GM23248 (cell line): ENCODE data around the gene ESAM. TPM values are rescaled to one million over a fixed set of nuclear protein-coding genes. Genes with fewer than 3 reads are reported as not detected.
A peak's percentile ranks its signal among the peaks of the same experiment; 100 is the strongest.

ENCODE experiments used
- DNase-seq: peaks from one replicate; pipeline ENCODE4 v3.0.0-alpha.2; 2015
- H2AFZ ChIP-seq: fragments of 200-600 bp; sonication (generic); 2 replicates; pipeline ENCODE4 v1.6.1; 2016; ENCODE audit warnings: antibody characterized with exemption
- H3F3A ChIP-seq: fragments of 200-600 bp; sonication (generic); 2 replicates; pipeline ENCODE4 v1.6.1; 2016; ENCODE audit warnings: mild to moderate bottlenecking, antibody characterized with exemption, mixed run types; ENCODE audit not compliant: insufficient read depth
- H3K27ac ChIP-seq: fragments of 200-600 bp; sonication (generic); 2 replicates; pipeline ENCODE4 v1.5.1; 2016; ENCODE audit warnings: mild to moderate bottlenecking
- H3K27me3 ChIP-seq: fragments of 200-600 bp; sonication (generic); replicated peaks from 2 replicates; pipeline ENCODE4 v1.6.1; 2016; ENCODE audit warnings: mild to moderate bottlenecking; ENCODE audit not compliant: insufficient read depth
- H3K36me3 ChIP-seq: fragments of 200-600 bp; sonication (generic); 2 replicates; pipeline ENCODE4 v1.6.1; 2016; ENCODE audit warnings: low read depth, mild to moderate bottlenecking
- H3K4me1 ChIP-seq: fragments of 200-600 bp; sonication (generic); 2 replicates; pipeline ENCODE4 v1.6.1; 2016; ENCODE audit warnings: mild to moderate bottlenecking; ENCODE audit not compliant: insufficient read depth
- H3K4me2 ChIP-seq: fragments of 200-600 bp; sonication (generic); one replicate; pipeline ENCODE4 v1.6.1; 2016; ENCODE audit warnings: mild to moderate bottlenecking; ENCODE audit not compliant: unreplicated experiment
- H3K4me3 ChIP-seq: fragments of 200-600 bp; sonication (generic); 2 replicates; pipeline ENCODE4 v1.5.1; 2016; ENCODE audit warnings: mild to moderate bottlenecking
- H3K79me2 ChIP-seq: fragments of 200-600 bp; sonication (generic); 2 replicates; pipeline ENCODE4 v1.6.1; 2016; ENCODE audit warnings: mild to moderate bottlenecking; ENCODE audit not compliant: insufficient read depth
- H3K9ac ChIP-seq: fragments of 200-600 bp; sonication (generic); 2 replicates; pipeline ENCODE4 v1.6.1; 2016; ENCODE audit warnings: mild to moderate bottlenecking
- H3K9me2 ChIP-seq: fragments of 200-600 bp; sonication (generic); 2 replicates; pipeline ENCODE4 v1.6.1; 2016; ENCODE audit warnings: mixed run types, mild to moderate bottlenecking, moderate library complexity; ENCODE audit not compliant: insufficient read depth
- H3K9me3 ChIP-seq: fragments of 200-600 bp; sonication (generic); one replicate; pipeline ENCODE4 v1.6.1; 2017; ENCODE audit warnings: low read depth
- H4K20me1 ChIP-seq: fragments of 200-600 bp; sonication (generic); 2 replicates; pipeline ENCODE4 v1.6.0; 2016; ENCODE audit not compliant: insufficient read depth
- EZH2 ChIP-seq: fragments of 200-600 bp; sonication (generic); IDR thresholded peaks from 2 replicates; pipeline ENCODE4 v1.6.1; 2018; ENCODE audit warnings: antibody characterized with exemption, mild to moderate bottlenecking; ENCODE audit not compliant: insufficient read depth, poor library complexity, severe bottlenecking
- EZH2phosphoT487 ChIP-seq: fragments of 200-600 bp; sonication (generic); IDR thresholded peaks from 2 replicates; pipeline ENCODE4 v1.6.1; 2018; ENCODE audit warnings: antibody characterized with exemption, moderate library complexity, mild to moderate bottlenecking, low read depth; ENCODE audit not compliant: insufficient read depth
- WGBS, 2 experiments: methylation state at CpG; one replicate each; pipeline ENCODE4 v1.1.6; 2015 to 2017; ENCODE audit warnings: low lambda C conversion rate in 2 of 2, low coverage in 1 of 2; ENCODE audit errors: missing lambda C conversion rate in 2 of 2; 5-methylcytosine and 5-hydroxymethylcytosine counted together
- in situ Hi-C: fragments of 300-500 bp; cut with MboI; formaldehyde crosslinking; loops from 2 replicates; pipeline ENCODE4 v1.15.0; 2020
- polyA plus RNA-seq: library from polyadenylated mRNA; unstranded; fragments of >200 nt; fragmentation: Nextera tagmentation; extraction: Ambion mirVana; gene quantifications from 2 replicates; pipeline ENCODE4 v1.2.1, GENCODE V29; 2016
- total RNA-seq: library from RNA; depleted of rRNA; stranded (reverse); fragments of >200 nt; shearing (Covaris generic); gene quantifications from 2 replicates; pipeline ENCODE4 v1.2.3, GENCODE V29; 2014

The ESAM gene
- total and polyA plus RNA-seq, 2 experiments from 2014 or later: not detected

GRCh38 chr11:124791626-124792341, 29.7 kb upstream of the ESAM start:
- TF ChIP-seq EZH2phosphoT487: no peak
- 94 to 95% methylated on average over 4 of the region's 4 CpGs for WGBS, 2 experiments
- H2AFZ ChIP-seq: no peak overlapping the region
- peaks cover 8% of the 10 kb centered on the region; the same call in 1 of the 2 replicates for H4K20me1 ChIP-seq
- in situ Hi-C loops: no loop called here
- H3K9ac ChIP-seq: no peak overlapping the region
- H3K4me3 ChIP-seq: no peak overlapping the region
- no peaks in the 10 kb centered on the region for H3K27me3 ChIP-seq
- peak; percentile 30 for DNase-seq
- H3K9me3 ChIP-seq: no peaks in the 10 kb centered on the region
- H3K79me2 ChIP-seq: peaks cover 100% of the 10 kb centered on the region
- no peaks in the 10 kb centered on the region for H3K9me2 ChIP-seq
- no peak overlapping the region for H3K27ac ChIP-seq
- no peaks in the 10 kb centered on the region for H3F3A ChIP-seq
- no peaks in the 10 kb centered on the region for H3K4me1 ChIP-seq
- H3K4me2 ChIP-seq: no peak overlapping the region
- no peaks in the 10 kb centered on the region for H3K36me3 ChIP-seq

- H3K27me3 ChIP-seq: no peaks in the 10 kb centered on the region
- no peaks in the 10 kb centered on the region for H3K36me3 ChIP-seq
- H3K4me2 ChIP-seq: no peak overlapping the region
- TF ChIP-seq EZH2phosphoT487: no peak
- no peak for TF ChIP-seq EZH2
- H4K20me1 ChIP-seq: 0 out of 2 replicates have a peak, but pooled peaks cover 12% of the 10 kb centered on the region
- in situ Hi-C loops: no loop called here
- no peaks in the 10 kb centered on the region for H3F3A ChIP-seq
- peak; percentile 50 for DNase-seq
- H3K9ac ChIP-seq: no peak overlapping the region
- H3K4me1 ChIP-seq: no peaks in the 10 kb centered on the region
- no peak overlapping the region for H3K4me3 ChIP-seq
- no peaks in the 10 kb centered on the region for H3K9me2 ChIP-seq
- no peak overlapping the region for H3K27ac ChIP-seq
- H3K79me2 ChIP-seq: peaks cover 99% of the 10 kb centered on the region
- no peaks in the 10 kb centered on the region for H3K9me3 ChIP-seq
- no peak overlapping the region for H2AFZ ChIP-seq
Observed at GRCh38 chr11:124788521-124788920, 26.4 kb upstream of the ESAM start.

GRCh38 chr11:124784051-124784450, 22.0 kb upstream of the ESAM start:
- in situ Hi-C loops: no loop called here
- H3K9me3 ChIP-seq: no peaks in the 10 kb centered on the region
- DNase-seq: no peak
- no peak overlapping the region for H3K9ac ChIP-seq
- H3K4me3 ChIP-seq: no peak overlapping the region
- WGBS, 2 experiments: 83 to 88% methylated on average over 2 of the region's 2 CpGs
- H3K27ac ChIP-seq: no peak overlapping the region
- no peak for TF ChIP-seq EZH2phosphoT487
- TF ChIP-seq EZH2: no peak
- 0 out of 2 replicates have a peak, but pooled peaks cover 7% of the 10 kb centered on the region for H4K20me1 ChIP-seq
- H3K4me2 ChIP-seq: no peak overlapping the region
- H3K27me3 ChIP-seq: no peaks in the 10 kb centered on the region
- H2AFZ ChIP-seq: no peak overlapping the region
- H3F3A ChIP-seq: no peaks in the 10 kb centered on the region
- H3K9me2 ChIP-seq: no peaks in the 10 kb centered on the region
- no peaks in the 10 kb centered on the region for H3K4me1 ChIP-seq
- H3K36me3 ChIP-seq: no peaks in the 10 kb centered on the region
- H3K79me2 ChIP-seq: peaks cover 93% of the 10 kb centered on the region

- no peak overlapping the region for H3K4me3 ChIP-seq
- no peaks in the 10 kb centered on the region for H3K9me2 ChIP-seq
- 97 to 99% methylated on average over 4 of the region's 4 CpGs for WGBS, 2 experiments
- no peak overlapping the region for H3K27ac ChIP-seq
- no peaks in the 10 kb centered on the region for H3F3A ChIP-seq
- no peak overlapping the region for H3K9ac ChIP-seq
- no peak overlapping the region for H2AFZ ChIP-seq
- H3K9me3 ChIP-seq: no peaks in the 10 kb centered on the region
- H3K4me1 ChIP-seq: no peaks in the 10 kb centered on the region
- in situ Hi-C loops: no loop called here
- H3K36me3 ChIP-seq: no peaks in the 10 kb centered on the region
- no peak for DNase-seq
- 0 out of 2 replicates have a peak, but pooled peaks cover 7% of the 10 kb centered on the region for H4K20me1 ChIP-seq
- peaks cover 92% of the 10 kb centered on the region for H3K79me2 ChIP-seq
- no peak for TF ChIP-seq EZH2
- TF ChIP-seq EZH2phosphoT487: no peak
- H3K4me2 ChIP-seq: no peak overlapping the region
- H3K27me3 ChIP-seq: no peaks in the 10 kb centered on the region
Observed at GRCh38 chr11:124783002-124783401, 20.9 kb upstream of the ESAM start.
